Left colon (tissue), 2 donors: Measurements from ENCODE around the gene PRIM2. TPM values are rescaled to one million over a fixed set of nuclear protein-coding genes. Genes with fewer than 3 reads are reported as not detected.
"Not testable (repeated sequence)": the region's sequence is repeated elsewhere in the genome, so short reads cannot be mapped to it uniquely, and the experiment has no call there.

Experiments used
- ATAC-seq: fragments of 200-7000 bp; cut with Tn5 transposase; one replicate; pipeline ENCODE4 v1.9.1; 2020; ENCODE audit warnings: mild to moderate bottlenecking, moderate library complexity
- DNase-seq, 2 donors: peaks; one replicate each; pipeline ENCODE4 v3.0.0-alpha.2; 2020
- intact Hi-C, 2 donors: fragments of 100-400 bp; cut with DNase I in 1 of 2; cut with micrococcal nuclease in 1 of 2; formaldehyde crosslinking; loops; one replicate each; pipeline versions ENCODE4 v1.11.2 to v1.14.0; 2022; cut with DNase I, micrococcal nuclease
- microRNA-seq, 2 donors: library from miRNA; unstranded; fragments of <30 nt; microRNA quantifications; one replicate each; pipeline versions ENCODE4 v1.1.0 to v1.2.0, GENCODE V29; 2020
- total RNA-seq, 2 donors: library from RNA; stranded (reverse); fragmentation: NEBNext Ultra II Directional; extraction: Animal tissue kit (Norgen Biotek cat#: 25700); gene quantifications; one replicate each; pipeline ENCODE4 v1.2.1, GENCODE V29; 2021
- donor health status: DM: no; HTN: no; CAD: no.
- donor health status: DM: yes; HTN: yes; CAD: no.

The PRIM2 gene
- total RNA-seq, 2 donors from 2014 or later: 9.4 to 11.0 TPM

- ATAC-seq, intact Hi-C loops, DNase-seq: not testable (repeated sequence)
Measured at GRCh38 chr6:57631773-57632172, 314.3 kb downstream of the PRIM2 start.

DNA sequence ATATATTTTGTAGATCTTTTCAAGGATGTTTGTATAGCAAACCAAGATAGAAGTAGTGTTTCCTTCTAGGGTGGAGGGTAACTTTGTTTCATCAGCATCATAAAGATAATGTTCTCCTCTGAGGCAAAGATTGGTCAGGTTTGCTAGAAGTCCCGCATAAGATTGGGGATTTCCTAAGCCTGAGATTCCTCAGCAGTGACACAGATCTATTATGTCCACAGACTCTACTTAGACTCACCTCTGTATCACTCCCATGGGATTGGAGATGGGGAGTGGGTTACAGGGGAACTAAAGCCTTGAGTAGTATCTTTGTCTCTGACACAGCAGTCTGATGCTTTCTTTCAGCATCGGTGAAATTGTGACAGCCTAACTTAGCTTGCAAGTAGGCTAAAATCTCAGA is 341.1 kb downstream of the PRIM2 start:
- ATAC-seq, intact Hi-C loops: not testable (repeated sequence)

GRCh38 chr6:57659794-57660193 is 342.4 kb downstream of the PRIM2 start:
- ATAC-seq, DNase-seq, intact Hi-C loops: not testable (repeated sequence)

More for the DNA sequence above, 341.1 kb downstream of the PRIM2 start:
- not testable (repeated sequence) for DNase-seq

- ATAC-seq, DNase-seq, intact Hi-C loops: not testable (repeated sequence)
Measured at GRCh38 chr6:57660940-57661339, 343.5 kb downstream of the PRIM2 start.

DNA sequence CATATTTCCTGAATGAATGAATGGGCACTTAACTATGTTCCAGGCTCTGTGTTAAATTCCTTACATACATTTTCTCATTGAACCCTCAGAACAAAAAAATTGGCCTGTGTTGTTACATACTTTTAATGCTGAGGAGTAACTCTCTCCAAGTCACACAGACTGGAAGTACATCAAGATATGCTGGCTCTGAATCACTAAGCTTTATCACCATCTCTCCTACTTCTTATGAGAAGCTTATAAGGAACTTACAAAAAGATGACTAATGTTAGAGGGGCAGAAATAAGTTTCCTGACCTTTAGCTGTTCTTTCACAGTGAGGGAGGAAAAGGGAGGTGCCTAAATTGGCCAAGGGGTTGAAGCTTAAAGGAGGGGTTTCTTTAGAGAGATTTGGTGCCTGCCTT is 350.7 kb downstream of the PRIM2 start:
- ATAC-seq, DNase-seq, intact Hi-C loops: not testable (repeated sequence)

- DNase-seq, intact Hi-C loops, ATAC-seq: not testable (repeated sequence)
Measured at GRCh38 chr6:57671237-57671636, 353.8 kb downstream of the PRIM2 start.

GRCh38 chr6:57671937-57672627 is 354.7 kb downstream of the PRIM2 start:
- DNase-seq, ATAC-seq, intact Hi-C loops: not testable (repeated sequence)

- ATAC-seq, DNase-seq, intact Hi-C loops: not testable (repeated sequence)
Measured at GRCh38 chr6:57673281-57673680, 355.9 kb downstream of the PRIM2 start.

- ATAC-seq, intact Hi-C loops, DNase-seq: not testable (repeated sequence)
Measured at GRCh38 chr6:57675386-57675785, 358.0 kb downstream of the PRIM2 start.

DNA sequence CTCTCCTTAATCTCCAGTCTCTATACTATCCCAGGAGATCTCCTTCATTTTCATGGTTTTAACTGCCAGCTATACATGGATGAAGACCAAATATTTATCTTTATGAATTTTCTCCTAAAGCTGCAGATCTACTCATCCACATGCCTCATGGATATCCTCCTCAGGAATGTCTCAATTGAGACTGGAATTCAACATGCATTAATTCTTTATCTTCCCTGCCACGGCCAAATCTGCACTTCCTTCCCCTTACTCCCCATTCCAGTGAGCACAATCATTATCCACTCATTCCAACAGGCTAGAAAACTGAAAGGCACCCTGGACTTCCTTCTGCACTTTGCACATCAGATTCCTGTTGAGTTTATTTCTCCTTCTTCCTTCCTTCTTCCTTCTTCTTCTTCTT is 379.0 kb downstream of the PRIM2 start:
- DNase-seq, intact Hi-C loops, ATAC-seq: not testable (repeated sequence)

Small RNA genes within 50 kb of the gene (microRNA-seq; reads per million reads assigned to microRNA genes)
- gene MIR548U: 0 reads per million in 2 donors

Other genes with a start within 250 kb of the PRIM2 start
- 10 to 100 TPM; 37.3 to 38.3 TPM for gene ZNF451, start 227.4 kb upstream of the PRIM2 start, total RNA-seq
- 1 to 10 TPM in 1 of 2 donors, under 1 TPM in 1; 0.58 to 5.2 TPM for gene BAG2, start 145.3 kb upstream of the PRIM2 start, total RNA-seq
- gene RAB23, start 95.3 kb upstream of the PRIM2 start, total RNA-seq: 10 to 100 TPM in 1 of 2 donors, 1 to 10 TPM in 1; 3.6 to 16.6 TPM